Progenitor cell of endocrine pancreas (in vitro differentiated cells): Measurements from ENCODE around the gene NCBP3. TPM values are rescaled to one million over a fixed set of nuclear protein-coding genes. Genes with fewer than 3 reads are reported as not detected.
"Not testable (repeated sequence)": the region's sequence is repeated elsewhere in the genome, so short reads cannot be mapped to it uniquely, and the experiment has no call there.

Experiments used
- DNase-seq: peaks from one replicate; pipeline ENCODE4 v3.0.0; 2021; ENCODE audit warnings: low spot score; ENCODE audit not compliant: unreplicated experiment
- H3K27ac Mint-ChIP-seq: 2 replicates; pipeline ENCODE4 v1.8.0; 2021; ENCODE audit warnings: mild to moderate bottlenecking, moderate library complexity, mixed read lengths
- H3K27me3 Mint-ChIP-seq: 2 replicates; pipeline ENCODE4 v1.8.0; 2021; ENCODE audit warnings: mixed read lengths
- H3K36me3 Mint-ChIP-seq: 2 replicates; pipeline ENCODE4 v1.8.0; 2022; ENCODE audit warnings: mixed read lengths; ENCODE audit not compliant: insufficient read depth
- H3K4me1 Mint-ChIP-seq: 2 replicates; pipeline ENCODE4 v1.8.0; 2021; ENCODE audit warnings: low read depth, mixed read lengths
- H3K4me3 Mint-ChIP-seq: 2 replicates; pipeline ENCODE4 v1.8.0; 2021; ENCODE audit warnings: low read depth, mild to moderate bottlenecking, moderate library complexity, mixed read lengths
- H3K9me3 Mint-ChIP-seq: 2 replicates; pipeline ENCODE4 v1.8.0; 2021; ENCODE audit warnings: low read depth, mixed read lengths
- CTCF ChIP-seq: fragments of 200-600 bp; sonication (generic); IDR thresholded peaks from one replicate; pipeline ENCODE4 v1.5.0; 2021; ENCODE audit warnings: antibody characterized with exemption, mild to moderate bottlenecking; ENCODE audit not compliant: unreplicated experiment
- total RNA-seq: library from RNA; stranded (reverse); gene quantifications from 2 replicates; pipeline ENCODE4 v1.2.1, GENCODE V29; 2021

Gene NCBP3
- total RNA-seq, 1 donor from 2014 or later: 90.9 TPM

DNA sequence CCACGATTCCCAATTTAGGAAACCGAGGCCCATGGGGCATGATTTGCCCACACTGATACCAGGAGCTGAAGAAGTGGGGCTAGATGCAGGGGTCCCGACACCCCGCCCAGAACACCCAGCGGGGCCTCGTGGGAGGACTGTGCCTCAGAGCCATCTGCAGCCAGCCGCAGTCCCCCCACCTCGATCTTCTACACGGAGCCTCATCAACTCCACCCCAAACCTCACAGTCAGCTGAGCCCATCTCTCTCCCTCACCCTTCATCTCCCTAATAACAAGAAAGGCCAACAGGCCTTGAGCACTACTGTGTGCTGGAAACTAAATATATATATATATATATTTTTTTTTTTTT lies 49.2 kb downstream of the NCBP3 start:
- no peaks in the 10 kb centered on the region for H3K9me3 Mint-ChIP-seq
- peaks cover under 1% of the 10 kb centered on the region for H3K36me3 Mint-ChIP-seq
- no peak for DNase-seq
- H3K4me3 Mint-ChIP-seq: no peak overlapping the region
- no peaks in the 10 kb centered on the region for H3K27me3 Mint-ChIP-seq
- no peak overlapping the region for H3K27ac Mint-ChIP-seq
- H3K4me1 Mint-ChIP-seq: peaks cover 7% of the 10 kb centered on the region
- no peak for TF ChIP-seq CTCF

DNA sequence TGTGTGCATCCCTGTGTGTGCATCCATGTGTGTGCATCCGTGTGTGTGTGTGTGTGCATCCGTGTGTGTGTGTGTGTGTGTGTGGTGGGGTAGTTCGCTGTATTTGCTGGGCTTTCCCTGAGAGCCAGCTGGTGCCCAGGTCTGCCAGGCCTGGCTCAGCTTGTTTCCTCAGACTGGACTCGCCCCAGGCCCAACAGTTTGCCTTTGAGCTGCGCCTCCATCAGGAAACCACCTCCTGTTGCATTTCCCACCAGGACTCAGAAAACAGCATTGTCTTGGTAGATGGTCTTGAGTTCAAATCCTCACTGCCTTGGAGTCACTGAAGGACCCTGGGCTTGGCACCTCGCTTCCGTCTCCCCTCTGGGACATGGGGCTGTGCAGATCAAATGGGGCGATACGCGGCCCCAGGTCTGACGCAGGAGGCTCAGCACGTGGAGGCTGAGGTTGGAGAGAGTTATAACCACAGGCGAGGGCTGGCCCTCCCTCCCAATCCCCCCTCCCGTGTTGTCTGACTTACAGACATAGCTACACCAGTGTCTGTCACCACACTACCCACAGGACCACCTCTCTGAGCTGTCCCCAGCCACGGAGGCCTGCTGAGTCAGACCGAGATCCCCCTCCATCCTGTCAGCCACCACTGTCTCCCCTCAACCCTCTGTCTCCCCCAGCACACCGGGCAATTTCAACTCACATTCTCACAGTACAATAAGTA lies 49.8 kb downstream of the NCBP3 start:
- H3K27ac Mint-ChIP-seq: peak overlapping the region; percentile 23
- TF ChIP-seq CTCF: no peak
- H3K4me3 Mint-ChIP-seq: no peak overlapping the region
- peaks cover 7% of the 10 kb centered on the region for H3K4me1 Mint-ChIP-seq
- H3K36me3 Mint-ChIP-seq: no peaks in the 10 kb centered on the region
- H3K27me3 Mint-ChIP-seq: no peaks in the 10 kb centered on the region
- no peaks in the 10 kb centered on the region for H3K9me3 Mint-ChIP-seq
- no peak for DNase-seq

DNA sequence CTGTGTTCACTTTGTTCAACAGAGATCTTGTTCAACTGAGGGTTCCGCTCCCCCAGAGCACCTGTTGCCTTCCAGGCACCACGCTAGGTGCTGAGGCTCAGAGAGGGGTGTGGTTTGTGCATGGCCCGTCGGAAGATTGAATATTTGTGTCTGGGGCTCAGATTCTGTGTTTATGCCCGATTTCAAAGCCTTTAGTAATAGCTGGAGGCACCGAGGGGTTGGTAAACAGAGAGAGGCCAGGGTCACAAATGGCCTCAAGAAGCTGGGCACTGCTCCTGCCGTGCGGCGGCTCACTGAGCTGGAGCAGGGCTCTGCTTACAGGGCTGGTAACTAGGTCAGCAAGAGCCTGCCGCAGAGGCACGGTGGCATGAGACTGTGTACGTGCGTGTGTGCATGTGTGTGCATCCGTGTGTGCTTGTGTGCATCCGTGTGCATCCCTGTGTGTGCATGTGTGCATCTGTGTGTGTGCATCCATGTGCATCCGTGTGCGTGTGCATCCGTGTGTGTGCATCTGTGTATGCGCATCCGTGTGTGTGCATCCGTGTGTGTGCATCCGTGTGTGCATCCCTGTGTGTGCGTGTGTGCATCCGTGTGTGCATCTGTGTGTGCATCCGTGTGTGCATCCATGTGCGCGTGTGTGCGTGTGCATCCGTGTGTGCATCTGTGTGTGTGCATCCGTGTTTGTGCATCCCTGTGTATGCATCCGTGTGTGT lies 50.5 kb downstream of the NCBP3 start:
- no peak overlapping the region for H3K27ac Mint-ChIP-seq

GRCh38 chr17:3794557-3795389 lies 51.3 kb downstream of the NCBP3 start:
- H3K9me3 Mint-ChIP-seq: no peaks in the 10 kb centered on the region
- no peak for DNase-seq
- no peak overlapping the region for H3K4me3 Mint-ChIP-seq
- H3K27ac Mint-ChIP-seq: no peak overlapping the region
- H3K36me3 Mint-ChIP-seq: no peaks in the 10 kb centered on the region
- peaks cover 7% of the 10 kb centered on the region for H3K4me1 Mint-ChIP-seq
- no peak for TF ChIP-seq CTCF
- no peaks in the 10 kb centered on the region for H3K27me3 Mint-ChIP-seq

More for the DNA sequence above, 50.5 kb downstream of the NCBP3 start:
- no peaks in the 10 kb centered on the region for H3K36me3 Mint-ChIP-seq
- H3K4me3 Mint-ChIP-seq: no peak overlapping the region
- peaks cover 7% of the 10 kb centered on the region for H3K4me1 Mint-ChIP-seq
- no peaks in the 10 kb centered on the region for H3K9me3 Mint-ChIP-seq
- TF ChIP-seq CTCF: no peak
- no peaks in the 10 kb centered on the region for H3K27me3 Mint-ChIP-seq
- no peak for DNase-seq

DNA sequence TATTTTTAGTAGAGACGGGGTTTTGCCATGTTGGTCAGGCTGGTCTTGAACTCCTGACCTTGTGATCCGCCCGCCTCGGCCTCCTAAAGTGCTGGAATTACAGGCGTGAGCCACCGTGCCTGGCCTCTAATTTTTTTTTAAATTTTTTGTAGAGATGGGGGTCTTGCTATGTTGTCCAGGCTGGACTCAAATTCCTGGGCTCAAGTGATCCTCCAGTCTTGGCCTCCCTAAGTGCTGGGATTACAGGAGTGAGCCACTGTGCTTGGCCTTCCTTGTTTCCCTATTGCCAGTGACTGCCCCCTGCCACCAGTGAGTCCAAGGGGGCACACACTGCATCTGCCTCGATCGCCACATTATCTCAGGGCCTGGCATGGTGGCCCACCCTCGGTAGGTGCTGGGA lies 51.9 kb downstream of the NCBP3 start:
- H3K9me3 Mint-ChIP-seq, H3K27me3 Mint-ChIP-seq, DNase-seq, H3K4me1 Mint-ChIP-seq, H3K27ac Mint-ChIP-seq, H3K4me3 Mint-ChIP-seq, H3K36me3 Mint-ChIP-seq: not testable (repeated sequence)

DNA sequence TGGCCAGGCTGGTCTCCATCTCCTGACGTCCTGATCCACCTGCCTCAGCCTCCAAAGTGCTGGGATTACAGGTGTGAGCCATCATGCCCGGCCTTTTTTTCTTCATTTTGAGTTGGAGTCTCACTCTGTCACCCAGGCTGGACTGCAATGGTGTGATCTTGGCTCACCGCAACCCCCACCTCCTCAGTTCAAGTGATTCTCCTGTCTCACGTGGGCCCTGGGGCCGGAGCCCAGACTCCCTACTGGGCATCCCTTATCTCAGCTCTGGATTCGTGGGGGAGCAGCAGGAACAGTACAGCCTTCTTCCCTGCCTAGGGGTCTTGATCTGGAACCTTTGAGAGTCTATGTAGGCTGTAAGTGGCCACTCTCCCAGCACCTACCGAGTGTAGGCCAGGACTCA lies 52.8 kb downstream of the NCBP3 start:
- not testable (repeated sequence) for H3K27me3 Mint-ChIP-seq, H3K27ac Mint-ChIP-seq, H3K9me3 Mint-ChIP-seq

More for the DNA sequence above, 52.8 kb downstream of the NCBP3 start:
- H3K4me1 Mint-ChIP-seq, DNase-seq, H3K4me3 Mint-ChIP-seq, H3K36me3 Mint-ChIP-seq: not testable (repeated sequence)
